Measurements from ENCODE around the gene HECW1.
A peak's percentile ranks its signal among the peaks of the same experiment; 100 is the strongest.

Gene HECW1

DNA sequence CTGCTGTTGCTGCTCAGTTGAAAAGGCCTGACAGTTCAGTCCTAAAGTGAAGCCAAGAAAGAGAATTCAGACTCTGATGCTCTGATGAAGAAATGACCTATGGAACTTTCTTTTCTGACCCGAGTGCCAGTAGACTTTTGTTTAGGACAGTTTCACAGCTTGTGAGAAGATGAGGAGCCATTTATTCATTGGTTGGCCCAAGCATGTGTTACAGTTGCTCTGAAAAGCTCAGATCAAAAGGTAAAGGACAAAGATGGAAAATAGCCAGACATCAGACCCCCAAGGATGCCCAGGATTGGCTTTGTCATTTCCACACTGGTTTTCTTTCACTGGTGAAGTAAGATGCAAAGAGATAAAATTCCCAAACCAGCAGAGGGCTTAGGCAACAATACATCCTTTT is 321.2 kb downstream of the HECW1 start:
- H3K36me3 ChIP-seq, result no peaks in the 10 kb centered on the region
- DNase-seq, result no peak
- no peaks in the 10 kb centered on the region for H3K4me1 ChIP-seq
- H3K4me3 ChIP-seq, result no peak overlapping the region
- H3K27ac ChIP-seq, result no peak overlapping the region
- H3K9me3 ChIP-seq, result no peaks in the 10 kb centered on the region
- no peaks in the 10 kb centered on the region for H3K27me3 ChIP-seq
- TF ChIP-seq, protein P1, sequence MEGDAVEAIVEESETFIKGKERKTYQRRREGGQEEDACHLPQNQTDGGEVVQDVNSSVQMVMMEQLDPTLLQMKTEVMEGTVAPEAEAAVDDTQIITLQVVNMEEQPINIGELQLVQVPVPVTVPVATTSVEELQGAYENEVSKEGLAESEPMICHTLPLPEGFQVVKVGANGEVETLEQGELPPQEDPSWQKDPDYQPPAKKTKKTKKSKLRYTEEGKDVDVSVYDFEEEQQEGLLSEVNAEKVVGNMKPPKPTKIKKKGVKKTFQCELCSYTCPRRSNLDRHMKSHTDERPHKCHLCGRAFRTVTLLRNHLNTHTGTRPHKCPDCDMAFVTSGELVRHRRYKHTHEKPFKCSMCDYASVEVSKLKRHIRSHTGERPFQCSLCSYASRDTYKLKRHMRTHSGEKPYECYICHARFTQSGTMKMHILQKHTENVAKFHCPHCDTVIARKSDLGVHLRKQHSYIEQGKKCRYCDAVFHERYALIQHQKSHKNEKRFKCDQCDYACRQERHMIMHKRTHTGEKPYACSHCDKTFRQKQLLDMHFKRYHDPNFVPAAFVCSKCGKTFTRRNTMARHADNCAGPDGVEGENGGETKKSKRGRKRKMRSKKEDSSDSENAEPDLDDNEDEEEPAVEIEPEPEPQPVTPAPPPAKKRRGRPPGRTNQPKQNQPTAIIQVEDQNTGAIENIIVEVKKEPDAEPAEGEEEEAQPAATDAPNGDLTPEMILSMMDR (IDR thresholded peaks at IDR 0.05), result no peak
- intact Hi-C loops (cut with DNase I; ENCODE audit: low total_unique reads), result no loop called here

DNA sequence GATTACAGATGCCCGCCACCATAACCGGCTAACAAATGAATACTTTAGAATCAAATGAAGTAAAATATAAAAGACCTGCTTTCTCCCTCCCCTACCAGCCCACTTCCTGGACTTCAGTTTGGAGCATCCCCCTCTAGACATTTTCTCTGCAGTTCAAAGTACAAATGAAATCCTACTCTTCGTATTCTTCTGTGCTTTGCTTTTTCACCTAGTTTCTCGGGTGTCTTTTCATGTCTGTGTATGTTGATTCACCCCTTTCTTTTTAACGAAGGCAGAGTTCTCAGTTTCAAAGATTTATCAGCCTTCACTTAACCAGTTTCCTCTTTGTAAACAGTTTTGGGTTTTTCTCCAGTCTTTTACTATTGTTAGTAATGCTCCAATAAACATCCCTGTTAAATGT is 324.6 kb downstream of the HECW1 start:
- no peak overlapping the region for H3K4me3 ChIP-seq
- no peak overlapping the region for H3K27ac ChIP-seq
- intact Hi-C loops (cut with DNase I; ENCODE audit: low total_unique reads), result no loop called here
- no peak for DNase-seq
- H3K4me1 ChIP-seq, result no peaks in the 10 kb centered on the region
- no peaks in the 10 kb centered on the region for H3K36me3 ChIP-seq
- no peaks in the 10 kb centered on the region for H3K27me3 ChIP-seq
- no peaks in the 10 kb centered on the region for H3K9me3 ChIP-seq
- TF ChIP-seq, protein P1 (IDR thresholded peaks at IDR 0.05), result no peak

DNA sequence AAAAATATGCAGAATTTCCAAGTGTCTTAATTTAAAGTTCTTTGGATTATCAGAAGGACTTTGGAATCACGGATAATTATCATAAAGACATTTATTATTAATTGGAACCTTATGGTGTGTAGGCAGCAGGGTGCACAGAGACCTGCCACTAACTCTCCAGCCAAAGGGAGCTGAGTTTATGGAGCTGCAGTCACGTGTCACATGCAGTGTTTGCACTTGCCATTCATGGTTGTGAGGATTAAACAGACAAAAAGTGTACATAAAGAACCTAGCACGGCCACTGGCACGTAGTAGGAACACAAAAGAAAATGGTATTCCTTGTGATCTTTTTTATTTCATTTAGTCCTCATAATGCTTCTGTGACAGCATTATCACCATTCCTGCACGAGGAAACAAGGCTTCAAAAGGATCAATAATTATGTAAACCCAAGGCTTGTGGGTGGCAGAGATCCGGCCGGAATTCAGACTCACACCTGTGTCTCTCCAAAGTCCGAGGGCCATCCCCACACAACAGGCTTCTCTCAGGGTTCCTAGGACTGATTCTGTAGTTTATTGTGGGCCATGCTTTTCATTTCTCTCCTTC is 326.5 kb downstream of the HECW1 start:
- TF ChIP-seq, protein P1 (IDR thresholded peaks at IDR 0.05), result no peak
- intact Hi-C loops (cut with DNase I; ENCODE audit: low total_unique reads), result no loop called here
- H3K27ac ChIP-seq, result no peak overlapping the region

DNA sequence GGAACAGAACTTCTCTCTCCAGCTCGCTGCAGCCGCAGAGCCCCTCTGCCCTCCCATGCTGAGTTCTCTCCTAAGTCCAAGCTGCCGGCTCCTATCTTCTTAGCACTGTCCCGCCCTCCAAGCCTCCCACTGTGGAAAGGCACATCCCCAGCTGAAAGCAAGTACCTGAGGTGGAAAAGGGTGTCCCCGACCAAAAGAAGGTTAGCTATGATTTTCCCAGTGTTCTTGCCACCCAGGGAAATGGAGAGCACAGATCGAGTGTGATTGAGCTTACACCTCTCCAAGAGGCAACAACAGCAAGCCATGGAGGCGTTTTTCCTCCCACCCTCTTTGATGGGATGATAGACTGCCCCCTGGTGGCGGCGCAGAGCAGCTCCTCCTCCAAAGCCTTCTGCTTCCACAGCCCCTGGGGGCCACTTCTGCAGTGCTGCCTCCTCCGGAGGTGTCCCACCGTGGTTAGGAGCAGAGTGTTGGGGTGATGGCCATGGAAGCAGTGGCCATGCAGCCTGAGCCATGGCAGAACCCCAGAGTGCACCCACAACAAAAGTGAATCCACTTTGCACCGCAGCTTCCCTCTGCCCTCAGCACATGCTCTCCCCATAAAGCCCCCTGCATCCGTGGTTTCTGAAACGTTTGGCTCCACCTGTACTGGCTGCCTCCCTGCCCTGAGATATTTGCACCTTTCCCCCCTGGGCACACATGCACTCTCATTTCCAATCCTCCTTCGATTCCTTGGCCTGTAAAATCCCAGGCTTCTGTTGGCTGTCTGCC is 327.4 kb downstream of the HECW1 start:
- no peaks in the 10 kb centered on the region for H3K4me1 ChIP-seq

More for the DNA sequence above, 326.5 kb downstream of the HECW1 start:
- no peak overlapping the region for H3K4me3 ChIP-seq
- peaks cover 0 to 1% of the 10 kb centered on the region in 2 donors for H3K27me3 ChIP-seq
- no peaks in the 10 kb centered on the region for H3K9me3 ChIP-seq
- no peak for DNase-seq
- H3K36me3 ChIP-seq, result no peaks in the 10 kb centered on the region
- no peaks in the 10 kb centered on the region for H3K4me1 ChIP-seq

DNA sequence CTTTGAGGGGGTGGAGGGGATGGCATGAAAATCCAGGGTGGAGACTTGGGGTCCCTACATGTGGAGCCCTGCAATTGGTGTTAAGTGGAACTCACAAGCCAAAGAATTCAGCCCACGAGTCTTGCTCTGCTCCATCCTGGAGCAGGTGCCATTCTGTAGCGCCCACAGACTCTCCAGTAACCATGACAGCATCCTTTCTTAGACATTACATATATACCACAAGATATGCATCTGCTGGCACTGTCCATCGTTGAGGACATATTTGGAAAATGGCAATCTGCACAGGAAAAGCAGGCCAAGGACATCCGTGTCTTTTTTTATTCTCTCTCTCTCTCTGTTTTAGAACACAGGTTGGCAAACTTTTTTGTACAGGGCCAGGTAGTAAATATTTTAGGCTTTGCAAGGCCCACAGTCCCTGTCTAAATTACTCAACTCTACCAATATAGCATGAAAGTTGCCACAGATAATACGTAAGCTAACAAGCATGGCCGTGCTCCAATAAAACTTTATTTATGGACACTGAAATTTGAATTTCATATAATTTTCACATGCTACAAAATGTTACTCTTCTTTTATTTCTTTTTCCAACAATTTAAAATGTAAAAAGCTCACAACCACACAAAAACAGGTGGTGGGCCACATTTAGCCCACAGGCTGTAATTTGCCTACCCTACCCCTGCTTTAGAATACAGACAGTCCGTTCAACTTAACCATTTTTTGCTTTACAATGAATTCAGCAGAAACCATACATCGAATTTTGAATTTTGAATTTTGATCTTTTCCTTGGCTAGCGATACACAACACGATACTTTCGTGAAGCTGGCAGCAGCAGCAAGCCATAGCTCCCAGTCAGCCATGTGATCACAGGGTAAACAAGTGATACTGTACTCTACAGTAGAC is 329.0 kb downstream of the HECW1 start:
- Histone ChIP-seq H3K36me3 (no peaks in the 10 kb centered on the region), H3K27ac (no peak overlapping the region), H3K9me3 (no peaks in the 10 kb centered on the region), H3K4me1 (no peaks in the 10 kb centered on the region), H3K4me3 (no peak overlapping the region), H3K27me3 (peaks cover 0 to 9% of the 10 kb centered on the region in 2 donors)
- intact Hi-C loops (cut with DNase I; ENCODE audit: low total_unique reads), result no loop called here
- TF ChIP-seq, protein P1 (IDR thresholded peaks at IDR 0.05), result no peak
- DNase-seq, result no peak

More for the DNA sequence above, 327.4 kb downstream of the HECW1 start:
- peaks cover 0 to 8% of the 10 kb centered on the region in 2 donors for H3K27me3 ChIP-seq
- no peaks in the 10 kb centered on the region for H3K9me3 ChIP-seq
- no peak overlapping the region for H3K27ac ChIP-seq
- TF ChIP-seq, protein P1 (IDR thresholded peaks at IDR 0.05), result peak in 1 of 2 experiments; percentile 50
- no peak for DNase-seq
- no peak overlapping the region for H3K4me3 ChIP-seq
- H3K36me3 ChIP-seq, result no peaks in the 10 kb centered on the region
- intact Hi-C loops (cut with DNase I; ENCODE audit: low total_unique reads), result no loop called here
